Astrocyte of the cerebellum (primary cell): Measurements from ENCODE around the gene MORN5.

Source experiments
- DNase-seq: peaks from one replicate; pipeline ENCODE4 v3.0.0-alpha.2; 2011; ENCODE audit warnings: low read depth
- H3K4me3 ChIP-seq: 2 replicates; pipeline ENCODE4 v1.5.1; 2011; ENCODE audit warnings: mild to moderate bottlenecking, low read depth, low read length, moderate library complexity
- CTCF ChIP-seq: IDR thresholded peaks from 2 replicates; pipeline ENCODE4 v1.5.1; 2012; ENCODE audit warnings: low read length, low read depth, moderate library complexity, mild to moderate bottlenecking; ENCODE audit errors: missing control alignments
- in situ Hi-C: cut with HindIII; loops from 2 replicates; pipeline ENCODE4 v1.10.0; 2017; ENCODE audit warnings: low sequenced_read_pairs

Gene MORN5

GRCh38 chr9:122124528-122124927 is 35.2 kb upstream of the MORN5 start:
- no peak for DNase-seq
- TF ChIP-seq CTCF: no peak
- in situ Hi-C loops: no loop called here
- no peak overlapping the region for H3K4me3 ChIP-seq

GRCh38 chr9:122125158-122125508 is 34.6 kb upstream of the MORN5 start:
- TF ChIP-seq CTCF: peak; percentile 96
- H3K4me3 ChIP-seq: no peak overlapping the region
- peak; percentile 50 for DNase-seq
- in situ Hi-C loops: loop anchor here (5.0 kb wide), 1 partner anchor 227 kb away; no protein-coding TSS in a partner anchor

GRCh38 chr9:122125509-122126330 is 34.0 kb upstream of the MORN5 start:
- no peak for DNase-seq
- no peak overlapping the region for H3K4me3 ChIP-seq

GRCh38 chr9:122126331-122127261 is 33.1 kb upstream of the MORN5 start:
- in situ Hi-C loops: loop anchor here (5.0 kb wide), 1 partner anchor 226 kb away; no protein-coding TSS in a partner anchor
- no peak for DNase-seq
- peak overlapping the region; percentile 22 for H3K4me3 ChIP-seq
- TF ChIP-seq CTCF: no peak

More at GRCh38 chr9:122125509-122126330, 34.0 kb upstream of the MORN5 start:
- in situ Hi-C loops: loop anchor here (5.0 kb wide), 1 partner anchor 227 kb away; no protein-coding TSS in a partner anchor
- no peak for TF ChIP-seq CTCF

- H3K4me3 ChIP-seq: no peak overlapping the region
- TF ChIP-seq CTCF: no peak
- no peak for DNase-seq
- in situ Hi-C loops: loop anchor here (5.0 kb wide), 1 partner anchor 225 kb away; no protein-coding TSS in a partner anchor
These were observed 32.3 kb upstream of the MORN5 start for GRCh38 chr9:122127396-122127798.
